NCI-H1694 (cell line): ENCODE measurements around the gene TESK2.
A peak's percentile ranks its signal among the peaks of the same experiment; 100 is the strongest.

Source experiments
- DNase-seq: peaks from one replicate; lab custom pipeline; 2025; lab: John Stamatoyannopoulos, UW

Gene TESK2

GRCh38 chr1:45335855-45336324 lies 155.1 kb downstream of the TESK2 start:
- DNase-seq = no peak

- DNase-seq = no peak
Observed at GRCh38 chr1:45334308-45335245, 156.4 kb downstream of the TESK2 start.

GRCh38 chr1:45332346-45332720 lies 158.6 kb downstream of the TESK2 start:
- DNase-seq = no peak

GRCh38 chr1:45331436-45332345 lies 159.3 kb downstream of the TESK2 start:
- no peak for DNase-seq

- DNase-seq = no peak
Observed at GRCh38 chr1:45329445-45329844, 161.5 kb downstream of the TESK2 start.

- no peak for DNase-seq
Observed at GRCh38 chr1:45328680-45329079, 162.3 kb downstream of the TESK2 start.

GRCh38 chr1:45327644-45328515 lies 163.1 kb downstream of the TESK2 start:
- DNase-seq = no peak

GRCh38 chr1:45326627-45327623 lies 164.0 kb downstream of the TESK2 start, which contains the start of gene HPDL:
Gene HPDL, plus strand, starts transcription at chr1:45326895. Its CDS starts 254 bp downstream, at chr1:45327149.
- DNase-seq = peak; percentile 36

- DNase-seq = no peak
Observed at GRCh38 chr1:45325851-45326506, 165.0 kb downstream of the TESK2 start.

- no peak for DNase-seq
Observed at GRCh38 chr1:45322486-45323040, 168.4 kb downstream of the TESK2 start.

- no peak for DNase-seq
Observed at GRCh38 chr1:45321444-45321843, 169.5 kb downstream of the TESK2 start.

GRCh38 chr1:45319761-45320160 lies 171.2 kb downstream of the TESK2 start:
- DNase-seq = no peak

GRCh38 chr1:45317166-45317565 lies 173.8 kb downstream of the TESK2 start:
- no peak for DNase-seq

- DNase-seq = no peak
Observed at GRCh38 chr1:45314266-45314665, 176.7 kb downstream of the TESK2 start.

GRCh38 chr1:45306905-45307304 lies 184.1 kb downstream of the TESK2 start:
- no peak for DNase-seq

GRCh38 chr1:45306319-45306718 lies 184.6 kb downstream of the TESK2 start:
- DNase-seq = no peak

- no peak for DNase-seq
Observed at GRCh38 chr1:45305231-45305630, 185.7 kb downstream of the TESK2 start.

GRCh38 chr1:45304311-45305081 lies 186.5 kb downstream of the TESK2 start:
- peak; percentile 5 for DNase-seq
